ENCODE measurements around the gene ANP32A. TPM values are rescaled to one million over a fixed set of nuclear protein-coding genes. Genes with fewer than 3 reads are reported as not detected.

The ANP32A gene
- polyA plus RNA-seq, 1 donor (not counting 4 experiments of a cell fraction or from before 2014, with no cell fraction given), result 93.6 TPM

DNA sequence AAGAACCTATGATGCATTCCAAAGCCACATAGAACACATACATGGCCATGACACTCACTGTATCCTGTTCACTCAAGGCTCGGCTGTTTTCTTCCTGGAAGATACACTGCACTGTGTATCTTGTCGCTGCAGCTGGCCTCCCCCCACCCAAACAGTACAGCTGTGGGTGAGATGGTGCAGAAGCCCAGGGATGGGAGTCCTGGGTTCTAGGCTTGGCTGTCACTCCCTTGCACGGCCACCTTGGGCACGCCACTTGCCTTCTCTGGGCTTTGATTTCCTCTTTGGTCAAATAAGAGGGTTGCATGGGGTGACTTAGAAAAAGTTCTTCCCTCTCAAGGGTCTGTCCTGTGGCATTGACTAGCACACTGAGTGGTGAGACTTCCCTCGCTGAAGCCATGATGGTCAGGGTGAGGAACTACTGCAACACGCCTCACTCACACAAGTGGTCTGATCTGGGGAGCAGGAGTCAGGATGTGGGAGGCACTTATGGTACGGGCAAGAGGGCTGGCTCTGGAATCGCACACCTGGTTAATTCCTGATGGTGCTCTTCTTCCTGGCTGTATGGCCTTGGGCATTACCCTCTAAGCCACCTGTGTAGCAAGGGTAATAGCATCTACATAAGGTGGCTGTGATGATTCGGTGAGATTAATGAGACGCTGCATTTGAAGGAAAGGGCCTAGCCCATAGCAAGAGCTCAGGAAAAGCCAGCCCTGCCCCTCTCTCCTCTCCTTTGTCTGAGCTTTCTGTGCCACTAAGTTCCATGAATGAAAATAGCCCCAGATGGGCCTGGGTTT, 44.0 kb downstream of the ANP32A start:
- no peak for FAIRE-seq
- Histone ChIP-seq H3K27me3 (ENCODE audit: control insufficient read depth, extremely low read depth, insufficient read depth, low read length) (no peaks in the 10 kb centered on the region), H3K27ac (ENCODE audit: control insufficient read depth, insufficient read depth, low read length) (no peak overlapping the region), H3K9ac (ENCODE audit: control insufficient read depth, extremely low read depth, insufficient read depth, low read length) (no peak overlapping the region), H3K4me2 (ENCODE audit: control insufficient read depth, extremely low read depth, insufficient read depth, low read depth, low read length) (no peak overlapping the region), H3K36me3 (ENCODE audit: control insufficient read depth in 2 of 2, extremely low read depth in 1 of 2, insufficient read depth in 2 of 2, low read length in 2 of 2) (peaks cover 15 to 19% of the 10 kb centered on the region in 2 experiments), H3K9me3 (ENCODE audit: control insufficient read depth, low read depth, low read length) (no peaks in the 10 kb centered on the region), H3K4me3 (ENCODE audit: control insufficient read depth in 2 of 3, extremely low read depth in 1 of 3, insufficient read depth in 2 of 3, low read depth in 1 of 3, low read length in 3 of 3) (no peak overlapping the region), H3K4me1 (ENCODE audit: control insufficient read depth, extremely low read depth, insufficient read depth, low read length) (no peaks in the 10 kb centered on the region), H2AFZ (ENCODE audit: control insufficient read depth, low read length) (no peak overlapping the region), H3K79me2 (ENCODE audit: control insufficient read depth, insufficient read depth, low read length) (no peaks in the 10 kb centered on the region), H3K9me1 (ENCODE audit: control insufficient read depth, extremely low read depth, insufficient read depth, low read length) (no peaks in the 10 kb centered on the region), H4K20me1 (ENCODE audit: control insufficient read depth, extremely low read depth, insufficient read depth, low read length) (no peaks in the 10 kb centered on the region)
- dilution Hi-C loops (cut with MboI; ENCODE audit: extremely low pct_ligation_motif_present, low sequenced_read_pairs), result no loop called here
- no peak for DNase-seq (ENCODE audit: low read depth, low spot score)
- TF ChIP-seq, protein P1, sequence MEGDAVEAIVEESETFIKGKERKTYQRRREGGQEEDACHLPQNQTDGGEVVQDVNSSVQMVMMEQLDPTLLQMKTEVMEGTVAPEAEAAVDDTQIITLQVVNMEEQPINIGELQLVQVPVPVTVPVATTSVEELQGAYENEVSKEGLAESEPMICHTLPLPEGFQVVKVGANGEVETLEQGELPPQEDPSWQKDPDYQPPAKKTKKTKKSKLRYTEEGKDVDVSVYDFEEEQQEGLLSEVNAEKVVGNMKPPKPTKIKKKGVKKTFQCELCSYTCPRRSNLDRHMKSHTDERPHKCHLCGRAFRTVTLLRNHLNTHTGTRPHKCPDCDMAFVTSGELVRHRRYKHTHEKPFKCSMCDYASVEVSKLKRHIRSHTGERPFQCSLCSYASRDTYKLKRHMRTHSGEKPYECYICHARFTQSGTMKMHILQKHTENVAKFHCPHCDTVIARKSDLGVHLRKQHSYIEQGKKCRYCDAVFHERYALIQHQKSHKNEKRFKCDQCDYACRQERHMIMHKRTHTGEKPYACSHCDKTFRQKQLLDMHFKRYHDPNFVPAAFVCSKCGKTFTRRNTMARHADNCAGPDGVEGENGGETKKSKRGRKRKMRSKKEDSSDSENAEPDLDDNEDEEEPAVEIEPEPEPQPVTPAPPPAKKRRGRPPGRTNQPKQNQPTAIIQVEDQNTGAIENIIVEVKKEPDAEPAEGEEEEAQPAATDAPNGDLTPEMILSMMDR (optimal IDR thresholded peaks at IDR 0.05 in 1 of 3, IDR thresholded peaks at IDR 0.05 in 1 of 3, conservative IDR thresholded peaks at IDR 0.05 in 1 of 3; ENCODE audit: extremely low read depth in 1 of 3, insufficient read depth in 2 of 3, low read length in 3 of 3), result no peak
- no peak for TF ChIP-seq EZH2 (IDR thresholded peaks at IDR 0.05; ENCODE audit: low read length)

DNA sequence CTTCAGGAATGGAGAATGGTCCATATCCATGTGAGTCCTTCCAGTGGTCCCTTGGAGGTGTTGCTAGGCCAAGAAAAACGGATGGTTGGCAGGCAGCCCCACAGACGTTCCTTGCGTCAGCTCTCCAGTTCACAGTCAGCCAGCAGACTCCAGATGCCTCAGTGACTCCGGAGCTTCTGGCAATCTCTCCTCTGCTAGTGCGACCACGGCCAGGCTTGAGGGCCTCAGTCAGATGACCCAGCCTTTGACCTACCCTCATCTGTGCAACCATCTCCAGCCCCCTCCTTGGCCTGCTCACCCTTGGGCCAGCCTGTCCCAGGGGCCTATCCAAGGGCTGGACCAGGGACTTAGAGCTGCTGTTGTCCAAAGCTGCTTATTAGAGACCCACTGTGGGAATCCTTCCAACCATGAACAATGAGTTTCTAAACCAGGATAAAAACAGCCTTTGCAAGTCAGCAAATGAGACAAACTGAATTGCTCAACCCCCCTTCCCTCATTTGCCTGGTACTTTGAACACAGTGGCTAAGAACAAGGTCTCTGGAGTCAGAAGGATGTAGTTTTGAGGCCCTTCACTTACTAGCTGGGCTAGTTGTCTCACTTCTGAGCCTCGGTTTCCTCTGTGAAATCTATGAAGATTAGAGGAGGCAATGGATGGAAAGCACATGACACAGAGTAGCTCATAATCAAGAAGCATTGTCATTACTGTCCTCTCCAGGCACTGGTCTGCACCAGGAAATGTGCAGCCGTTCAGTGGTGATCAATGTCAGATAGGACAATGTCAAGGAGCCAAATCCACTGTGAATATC, 44.8 kb downstream of the ANP32A start:
- dilution Hi-C loops (cut with MboI; ENCODE audit: extremely low pct_ligation_motif_present, low sequenced_read_pairs), result no loop called here
- Histone ChIP-seq H3K4me2 (ENCODE audit: control insufficient read depth, extremely low read depth, insufficient read depth, low read depth, low read length) (no peak overlapping the region), H3K4me1 (ENCODE audit: control insufficient read depth, extremely low read depth, insufficient read depth, low read length) (no peaks in the 10 kb centered on the region), H2AFZ (ENCODE audit: control insufficient read depth, low read length) (no peak overlapping the region), H3K9me1 (ENCODE audit: control insufficient read depth, extremely low read depth, insufficient read depth, low read length) (no peaks in the 10 kb centered on the region), H3K9ac (ENCODE audit: control insufficient read depth, extremely low read depth, insufficient read depth, low read length) (no peak overlapping the region), H4K20me1 (ENCODE audit: control insufficient read depth, extremely low read depth, insufficient read depth, low read length) (no peaks in the 10 kb centered on the region), H3K27ac (ENCODE audit: control insufficient read depth, insufficient read depth, low read length) (no peak overlapping the region), H3K79me2 (ENCODE audit: control insufficient read depth, insufficient read depth, low read length) (no peaks in the 10 kb centered on the region), H3K9me3 (ENCODE audit: control insufficient read depth, low read depth, low read length) (no peaks in the 10 kb centered on the region), H3K4me3 (ENCODE audit: control insufficient read depth in 2 of 3, extremely low read depth in 1 of 3, insufficient read depth in 2 of 3, low read depth in 1 of 3, low read length in 3 of 3) (no peak overlapping the region), H3K36me3 (ENCODE audit: control insufficient read depth in 2 of 2, extremely low read depth in 1 of 2, insufficient read depth in 2 of 2, low read length in 2 of 2) (peaks cover 14 to 17% of the 10 kb centered on the region in 2 experiments), H3K27me3 (ENCODE audit: control insufficient read depth, extremely low read depth, insufficient read depth, low read length) (no peaks in the 10 kb centered on the region)
- TF ChIP-seq EZH2 (IDR thresholded peaks at IDR 0.05; ENCODE audit: low read length), result no peak
- TF ChIP-seq, protein P1 (optimal IDR thresholded peaks at IDR 0.05 in 1 of 3, IDR thresholded peaks at IDR 0.05 in 1 of 3, conservative IDR thresholded peaks at IDR 0.05 in 1 of 3; ENCODE audit: extremely low read depth in 1 of 3, insufficient read depth in 2 of 3, low read length in 3 of 3), result no peak
- no peak for FAIRE-seq
- no peak for DNase-seq (ENCODE audit: low read depth, low spot score)
